H1 (cell line): ENCODE data around the gene STOML1. TPM values are rescaled to one million over a fixed set of nuclear protein-coding genes. Genes with fewer than 3 reads are reported as not detected.

Source experiments
- CTCF ChIA-PET: fragments of 300-600 bp; sonication (Branson Sonifier 250); formaldehyde crosslinking; loops from one replicate; lab custom pipeline; 2021; ENCODE audit not compliant: partially characterized antibody; lab: Charles Lee
- POLR2A ChIA-PET: fragments of 300-600 bp; sonication (Branson Sonifier 250); formaldehyde crosslinking; loops from one replicate; lab custom pipeline; 2021; ENCODE audit warnings: inconsistent platforms; ENCODE audit not compliant: partially characterized antibody; lab: Charles Lee
- DNase-seq, 2 experiments: peaks; one replicate each; pipeline versions ENCODE4 v3.0.0 to v3.0.0-alpha.2; 2010 to 2022; ENCODE audit warnings: low spot score in 2 of 2, low read depth in 1 of 2, mixed read lengths in 1 of 2
- FAIRE-seq: peaks from 2 replicates; lab custom pipeline; 2011; peaks lifted over from hg19 to GRCh38; lab: Jason Lieb, UNC
- H2AFZ ChIP-seq: 2 replicates; pipeline ENCODE4 v1.8.1; 2012; ENCODE audit warnings: low read length, inconsistent platforms
- H2AK5ac ChIP-seq: 2 replicates; pipeline ENCODE4 v1.6.1; 2013; ENCODE audit warnings: low read depth, low read length
- H2BK120ac ChIP-seq: replicated peaks from 2 replicates; pipeline ENCODE3; 2013; ENCODE audit warnings: low read depth, low read length, inconsistent platforms
- H2BK12ac ChIP-seq: 2 replicates; pipeline ENCODE4 v1.6.1; 2013; ENCODE audit warnings: low read depth, low read length
- H2BK15ac ChIP-seq: 2 replicates; pipeline ENCODE4 v1.6.1; 2013; ENCODE audit warnings: low read length
- H2BK20ac ChIP-seq: 2 replicates; pipeline ENCODE4 v1.6.1; 2013; ENCODE audit warnings: low read length
- H2BK5ac ChIP-seq: 2 replicates; pipeline ENCODE4 v1.6.1; 2013; ENCODE audit warnings: low read depth, low read length
- H3K14ac ChIP-seq: 2 replicates; pipeline ENCODE4 v1.6.1; 2013; ENCODE audit warnings: inconsistent platforms; ENCODE audit not compliant: insufficient read length
- H3K18ac ChIP-seq: 2 replicates; pipeline ENCODE4 v1.6.1; 2013; ENCODE audit warnings: low read length; ENCODE audit errors: extremely low read depth
- H3K23ac ChIP-seq: 2 replicates; pipeline ENCODE4 v1.6.1; 2013; ENCODE audit warnings: inconsistent platforms; ENCODE audit not compliant: insufficient read length
- H3K23me2 ChIP-seq: 2 replicates; pipeline ENCODE4 v1.6.1; 2013; ENCODE audit warnings: low read depth, low read length
- H3K27ac ChIP-seq: 2 replicates; pipeline ENCODE4 v1.6.1; 2011; ENCODE audit warnings: low read depth, low read length, inconsistent platforms
- H3K27me3 ChIP-seq, 4 experiments: replicated peaks in 1 of 4; 1 replicate in 1 of 4; 2 replicates in 3 of 4; pipeline versions ENCODE4 v1.6.1 to v1.8.1; 2011 to 2013; ENCODE audit warnings: low read length in 3 of 4, mild to moderate bottlenecking in 3 of 4, inconsistent platforms in 2 of 4, mixed read lengths in 2 of 4, moderate library complexity in 1 of 4; ENCODE audit not compliant: control insufficient read depth in 3 of 4, insufficient read depth in 3 of 4; ENCODE audit errors: extremely low read depth in 1 of 4
- H3K36me3 ChIP-seq, 4 experiments: 2 replicates each; pipeline versions ENCODE4 v1.6.1 to v1.8.1; 2011 to 2013; ENCODE audit warnings: mild to moderate bottlenecking in 4 of 4, low read length in 3 of 4, moderate library complexity in 2 of 4, control low read depth in 1 of 4, inconsistent platforms in 1 of 4; ENCODE audit not compliant: insufficient read depth in 4 of 4, control insufficient read depth in 2 of 4
- H3K4ac ChIP-seq: replicated peaks from 2 replicates; pipeline ENCODE3; 2013; ENCODE audit warnings: low read length, low read depth, mixed read lengths, inconsistent platforms; ENCODE audit not compliant: insufficient read length
- H3K4me1 ChIP-seq, 4 experiments: replicated peaks in 1 of 4; 1 replicate in 1 of 4; 2 replicates in 3 of 4; pipeline versions ENCODE4 v1.6.1 to v1.8.1; 2011 to 2013; ENCODE audit warnings: low read length in 3 of 4, inconsistent platforms in 2 of 4, mixed read lengths in 1 of 4; ENCODE audit not compliant: insufficient read depth in 4 of 4, control insufficient read depth in 3 of 4
- H3K4me2 ChIP-seq, 2 experiments: 2 replicates each; pipeline versions ENCODE4 v1.6.1 to v1.8.1; 2011 to 2013; ENCODE audit warnings: low read depth in 2 of 2, low read length in 2 of 2, control low read depth in 1 of 2, inconsistent platforms in 1 of 2, mild to moderate bottlenecking in 1 of 2; ENCODE audit not compliant: insufficient read depth in 1 of 2
- H3K4me3 ChIP-seq, 4 experiments: fragments of 200-600, 300-600 bp in 1 of 4; sonication (generic), shearing (Covaris generic), sonication (Bioruptor Twin) in 1 of 4; 2 replicates each; pipeline versions ENCODE4 v1.5.1 to v1.8.1; 2011 to 2016; ENCODE audit warnings: low read length in 4 of 4, low read depth in 3 of 4, control low read depth in 2 of 4, inconsistent platforms in 2 of 4, mild to moderate bottlenecking in 2 of 4, mixed read lengths in 1 of 4, moderate library complexity in 1 of 4; ENCODE audit not compliant: insufficient read depth in 2 of 4; ENCODE audit errors: extremely low read depth in 1 of 4
- H3K56ac ChIP-seq: replicated peaks from 2 replicates; pipeline ENCODE3; 2013; ENCODE audit warnings: low read depth, mild to moderate bottlenecking, mixed read lengths, low read length, inconsistent platforms; ENCODE audit not compliant: insufficient read length
- H3K79me1 ChIP-seq: 2 replicates; pipeline ENCODE4 v1.6.1; 2013; ENCODE audit warnings: low read depth, low read length, control low read depth
- H3K79me2 ChIP-seq, 2 experiments: 2 replicates each; pipeline versions ENCODE4 v1.6.1 to v1.8.1; 2012 to 2013; ENCODE audit warnings: low read length in 2 of 2, mild to moderate bottlenecking in 2 of 2, inconsistent platforms in 1 of 2; ENCODE audit not compliant: insufficient read depth in 2 of 2, control insufficient read depth in 1 of 2
- H3K9ac ChIP-seq, 4 experiments: replicated peaks in 1 of 4; 1 replicate in 1 of 4; 2 replicates in 3 of 4; pipeline versions ENCODE4 v1.6.1 to v1.8.1; 2011 to 2013; ENCODE audit warnings: low read depth in 3 of 4, low read length in 3 of 4, control low read depth in 2 of 4, mild to moderate bottlenecking in 2 of 4, moderate library complexity in 2 of 4, inconsistent platforms in 1 of 4; ENCODE audit errors: extremely low read depth in 1 of 4
- H3K9me3 ChIP-seq, 2 experiments: 2 replicates each; pipeline versions ENCODE4 v1.6.1 to v1.8.1; 2012 to 2013; ENCODE audit warnings: mild to moderate bottlenecking in 2 of 2, moderate library complexity in 2 of 2, control low read depth in 1 of 2, inconsistent platforms in 1 of 2, low read depth in 1 of 2, low read length in 1 of 2, mixed read lengths in 1 of 2; ENCODE audit not compliant: insufficient read depth in 2 of 2
- H4K20me1 ChIP-seq, 2 experiments: replicated peaks in 1 of 2; 2 replicates each; pipeline versions ENCODE3 to v1.8.1; 2011 to 2013; ENCODE audit warnings: inconsistent platforms in 2 of 2, low read length in 2 of 2, mild to moderate bottlenecking in 1 of 2; ENCODE audit not compliant: insufficient read depth in 2 of 2, control insufficient read depth in 1 of 2
- H4K5ac ChIP-seq: 2 replicates; pipeline ENCODE4 v1.6.1; 2013; ENCODE audit warnings: low read length, low read depth, mixed read lengths, inconsistent platforms; ENCODE audit not compliant: insufficient read length
- H4K8ac ChIP-seq: 2 replicates; pipeline ENCODE4 v1.8.0; 2013; ENCODE audit warnings: mild to moderate bottlenecking, moderate library complexity, low read length, inconsistent platforms; ENCODE audit not compliant: insufficient read depth; ENCODE audit errors: extremely low read depth
- H4K91ac ChIP-seq: replicated peaks from 2 replicates; pipeline ENCODE3; 2013; ENCODE audit warnings: low read length, mixed read lengths, inconsistent platforms; ENCODE audit not compliant: insufficient read length
- SP1 ChIP-seq: IDR thresholded peaks from 2 replicates; pipeline ENCODE4 v1.6.1; 2011; ENCODE audit warnings: low read depth, low read length
- SP4 ChIP-seq: IDR thresholded peaks from 2 replicates; pipeline ENCODE4 v1.6.1; 2012; ENCODE audit warnings: low read length, inconsistent platforms
- SRF ChIP-seq: IDR thresholded peaks from 2 replicates; pipeline ENCODE4 v1.6.1; 2011; ENCODE audit warnings: mild to moderate bottlenecking, low read depth, low read length, moderate library complexity
- WGBS, 2 experiments: shearing (Covaris generic) in 1 of 2; methylation state at CpG; one replicate each; pipeline versions ENCODE4 v1.1.6 to v1.1.7; 2013 to 2015; ENCODE audit warnings: low lambda C conversion rate in 2 of 2, mixed read lengths in 2 of 2, inconsistent platforms in 1 of 2, low coverage in 1 of 2, missing lambda C conversion rate in 1 of 2; ENCODE audit not compliant: insufficient replicate concordance in 2 of 2, insufficient coverage in 1 of 2, insufficient read length in 1 of 2; ENCODE audit errors: extremely low coverage in 1 of 2, missing lambda C conversion rate in 1 of 2; 5-methylcytosine and 5-hydroxymethylcytosine counted together
- polyA plus RNA-seq, 7 experiments: library from polyadenylated mRNA; depleted of rRNA in 3 of 7; stranded (reverse) in 5 of 7; unstranded in 2 of 7; fragments of >200 nt in 5 of 7; fragments of 200-250 nt in 2 of 7; gene quantifications; 1 replicate in 5 of 7; 2 replicates in 1 of 7; 4 replicates in 1 of 7; pipeline versions ENCODE4 v1.2.1 to v1.2.3, GENCODE V29; 2011 to 2013; ENCODE audit warnings: missing spikeins in 2 of 7, mixed read lengths in 2 of 7
- total RNA-seq: library from RNA; stranded (reverse); fragmentation: NEBNext Ultra II Directional; extraction: Animal tissue kit (Norgen Biotek cat#: 25700); gene quantifications from 2 replicates; pipeline ENCODE4 v1.2.1, GENCODE V29; 2021

The STOML1 gene
- total and polyA plus RNA-seq, 2 of the 8 experiments (the other 6 are each of a cell fraction or from before 2014, with no cell fraction given) = 2.6 to 3.2 TPM

GRCh38 chr15:73997986-73998385 is 5.9 kb upstream of the STOML1 start:
- Histone ChIP-seq H4K5ac (no peak overlapping the region), H2BK15ac (no peak overlapping the region), H3K4me3 (no peak overlapping the region), H2BK120ac (no peak overlapping the region), H3K79me2 (peaks cover 0 to 14% of the 10 kb centered on the region in 2 experiments; a peak in 2 of 4 replicates), H2AK5ac (no peak overlapping the region), H3K14ac (no peak overlapping the region), H2BK20ac (no peak overlapping the region), H3K36me3 (peaks cover 3 to 12% (median 7%) of the 10 kb centered on the region in 4 experiments; a peak in 4 of 8 replicates), H2BK5ac (no peak overlapping the region), H3K23me2 (peaks cover 8% of the 10 kb centered on the region; the same call in 1 of the 2 replicates), H3K56ac (no peak overlapping the region), H3K9me3 (no peaks in the 10 kb centered on the region), H3K9ac (no peak overlapping the region), H2BK12ac (no peak overlapping the region), H3K27me3 (peaks cover 0 to 4% (median 1%) of the 10 kb centered on the region in 4 experiments; a peak in 1 of 7 replicates), H3K27ac (no peak overlapping the region), H3K4me1 (peaks cover 0 to 3% (median under 1%) of the 10 kb centered on the region in 4 experiments; a peak in 2 of 7 replicates), H3K79me1 (no peaks in the 10 kb centered on the region), H3K4ac (no peak overlapping the region), H3K4me2 (no peak overlapping the region), H4K20me1 (peaks cover 0 to 2% of the 10 kb centered on the region in 2 experiments), H4K91ac (no peak overlapping the region), H4K8ac (no peak overlapping the region; the same call in 1 of the 2 replicates), H2AFZ (no peak overlapping the region), H3K23ac (no peak overlapping the region), H3K18ac (no peak overlapping the region)
- WGBS, 2 experiments = 95% methylated on average over 23 of the region's 27 CpGs; no CpG with 5 or more reads in 1 of the 2 experiments
- FAIRE-seq = no peak
- ChIA-PET CTCF (interaction anchor here (1.3 to 2.7 kb wide), 2 partner anchors 18 to 39 kb away, joined by 3 to 9 read pairs; no protein-coding TSS in a partner anchor), POLR2A (no interaction called here)
- DNase-seq = no peak
- no peak for TF ChIP-seq SRF
- TF ChIP-seq SP4 = no peak
- TF ChIP-seq SP1 = no peak
